HCT116 (cell line): ENCODE measurements around the gene DDHD1. TPM values are rescaled to one million over a fixed set of nuclear protein-coding genes. Genes with fewer than 3 reads are reported as not detected.

Experiments
- ATAC-seq: fragments of 200-7000 bp; cut with Tn5 transposase; 2 replicates; pipeline ENCODE4 v1.9.1; 2020; ENCODE audit warnings: mild to moderate bottlenecking, moderate library complexity
- BruUV-seq: library from RNA; stranded (reverse); fragments of 400-500 nt; replicated peaks from 2 replicates; lab custom pipeline; 2021; lab: Mats Ljungman, UMichigan
- CTCF ChIA-PET: fragments of 300-600 bp; sonication (Branson Sonifier 250); formaldehyde crosslinking; loops from one replicate; lab custom pipeline; 2021; ENCODE audit warnings: antibody characterized with exemption; lab: Charles Lee
- POLR2A ChIA-PET: fragments of 300-600, 350-600 bp; sonication (Branson Sonifier 250); formaldehyde crosslinking; loops from one replicate; lab custom pipeline; 2021; ENCODE audit warnings: antibody characterized with exemption; lab: Charles Lee
- RAD21 ChIA-PET, 2 experiments: fragments of 300-600 bp; sonication (Branson Sonifier 250); formaldehyde crosslinking; loops; one replicate each; lab custom pipeline; 2023; ENCODE audit warnings: low total read pairs in 2 of 2; ENCODE audit not compliant: uncharacterized antibody in 2 of 2, unreplicated experiment in 2 of 2, low non-redundant PET in 1 of 2; lab: Charles Lee
- DNase-seq: peaks from one replicate; pipeline ENCODE4 v3.0.0-alpha.2; 2010; ENCODE audit warnings: low read depth, low spot score
- H2AFZ ChIP-seq: fragments of 200-600 bp; shearing (Covaris generic), sonication (generic); 2 replicates; pipeline ENCODE4 v1.6.1; 2017; ENCODE audit warnings: low read depth, mixed run types, mixed read lengths, antibody characterized with exemption, low read length; ENCODE audit not compliant: poor library complexity, severe bottlenecking
- H3K27ac ChIP-seq: 2 replicates; pipeline ENCODE4 v1.5.1; 2012; ENCODE audit warnings: low read depth, low read length
- H3K27me3 ChIP-seq: fragments of 200-600 bp; sonication (generic); 2 replicates; pipeline ENCODE4 v1.6.1; 2016; ENCODE audit warnings: mixed run types, low read length, mixed read lengths; ENCODE audit not compliant: insufficient read depth
- H3K36me3 ChIP-seq, 2 experiments: fragments of 200-500 bp in 1 of 2; fragments of 200-600 bp in 1 of 2; sonication (Bioruptor generic) in 1 of 2; sonication (generic) in 1 of 2; 2 replicates each; pipeline versions ENCODE4 v1.5.1 to v1.6.1; 2014 to 2016; ENCODE audit warnings: low read length in 2 of 2, inconsistent platforms in 1 of 2, mixed read lengths in 1 of 2, mixed run types in 1 of 2; ENCODE audit not compliant: insufficient read depth in 2 of 2, control insufficient read depth in 1 of 2
- H3K4me1 ChIP-seq, 2 experiments: fragments of 200-600 bp in 1 of 2; sonication (generic) in 1 of 2; 2 replicates each; pipeline versions ENCODE4 v1.5.1 to v1.6.1; 2012 to 2017; ENCODE audit warnings: low read length in 2 of 2, inconsistent platforms in 1 of 2, mild to moderate bottlenecking in 1 of 2, mixed read lengths in 1 of 2, mixed run types in 1 of 2, moderate library complexity in 1 of 2; ENCODE audit not compliant: insufficient read depth in 2 of 2, control insufficient read depth in 1 of 2
- H3K4me2 ChIP-seq: fragments of 200-600 bp; sonication (generic); 2 replicates; pipeline ENCODE4 v1.6.1; 2017; ENCODE audit warnings: mixed run types, low read length, mixed read lengths
- H3K4me3 ChIP-seq, 2 experiments: fragments of 200-600 bp in 1 of 2; sonication (generic) in 1 of 2; replicated peaks in 1 of 2; 2 replicates each; pipeline ENCODE4 v1.5.1; 2011 to 2016; ENCODE audit warnings: low read length in 2 of 2, control low read depth in 1 of 2, low read depth in 1 of 2, mild to moderate bottlenecking in 1 of 2, mixed read lengths in 1 of 2, mixed run types in 1 of 2
- H3K79me2 ChIP-seq: fragments of 200-600 bp; sonication (generic); 2 replicates; pipeline ENCODE4 v1.6.1; 2017; ENCODE audit warnings: mild to moderate bottlenecking, mixed run types, low read length, moderate library complexity, mixed read lengths; ENCODE audit not compliant: insufficient read depth
- H3K9ac ChIP-seq: fragments of 200-600 bp; sonication (generic); 2 replicates; pipeline ENCODE4 v1.6.1; 2016; ENCODE audit warnings: low read length, mixed read lengths
- H3K9me2 ChIP-seq: fragments of 200-600 bp; sonication (generic), shearing (Covaris generic); 2 replicates; pipeline ENCODE4 v1.6.1; 2017; ENCODE audit warnings: mixed run types, mild to moderate bottlenecking, moderate library complexity; ENCODE audit not compliant: insufficient read depth
- H3K9me3 ChIP-seq, 2 experiments: fragments of 200-500 bp in 1 of 2; fragments of 200-600 bp in 1 of 2; sonication (Bioruptor generic) in 1 of 2; sonication (generic) in 1 of 2; 2 replicates each; pipeline ENCODE4 v1.6.1; 2014 to 2017; ENCODE audit warnings: low read length in 2 of 2, mixed read lengths in 2 of 2, inconsistent platforms in 1 of 2, low read depth in 1 of 2, mild to moderate bottlenecking in 1 of 2, mixed run types in 1 of 2, moderate library complexity in 1 of 2; ENCODE audit not compliant: control insufficient read depth in 1 of 2, insufficient read depth in 1 of 2
- H4K20me1 ChIP-seq: fragments of 200-600 bp; sonication (generic), shearing (Covaris generic); 2 replicates; pipeline ENCODE4 v1.6.1; 2017; ENCODE audit warnings: mixed run types, mild to moderate bottlenecking, moderate library complexity; ENCODE audit not compliant: insufficient read depth
- CBX3 ChIP-seq: IDR thresholded peaks from 2 replicates; pipeline ENCODE4 v1.6.1; 2012; ENCODE audit warnings: low read depth
- RAD21 ChIP-seq: IDR thresholded peaks from 2 replicates; pipeline ENCODE4 v1.6.1; 2012; ENCODE audit warnings: low read depth, mild to moderate bottlenecking
- REST ChIP-seq: IDR thresholded peaks from 2 replicates; pipeline ENCODE4 v1.6.1; 2012; ENCODE audit warnings: low read depth
- SP1 ChIP-seq: IDR thresholded peaks from 2 replicates; pipeline ENCODE4 v1.6.1; 2012; ENCODE audit warnings: low read depth
- intact Hi-C: fragments of 100-400 bp; cut with micrococcal nuclease; formaldehyde crosslinking; loops from 2 replicates; pipeline ENCODE4 v1.10.0; 2022
- total RNA-seq: library from RNA; stranded (reverse); gene quantifications from one replicate; pipeline ENCODE4 v1.2.1, GENCODE V29; 2021; ENCODE audit not compliant: unreplicated experiment

The DDHD1 gene
- total RNA-seq, 1 experiment from 2014 or later, result 26.9 TPM

- CTCF ChIA-PET, result no interaction called here
Measured at GRCh38 chr14:53140585-53140984, 12.5 kb downstream of the DDHD1 start.

More at GRCh38 chr14:53140585-53140984, 12.5 kb downstream of the DDHD1 start:
- ChIA-PET POLR2A (no interaction called here), RAD21 (no interaction called here)
- no peak overlapping the region for H3K4me3 ChIP-seq
- intact Hi-C loops, result no loop called here
- H3K27ac ChIP-seq, result no peak overlapping the region
- no peaks in the 10 kb centered on the region for H3K9me2 ChIP-seq
- H3K27me3 ChIP-seq, result no peaks in the 10 kb centered on the region
- ATAC-seq, result no peak
- H3K36me3 ChIP-seq, result peaks cover 0 to 16% of the 10 kb centered on the region in 2 experiments; a peak in 1 of 4 replicates
- H3K9me3 ChIP-seq, result peaks cover 12 to 23% of the 10 kb centered on the region in 2 experiments; a peak in 3 of 4 replicates
- no peak overlapping the region for H3K4me2 ChIP-seq
- no peak for DNase-seq
- H2AFZ ChIP-seq, result no peak overlapping the region
- TF ChIP-seq RAD21 (no peak), CBX3 (peak; percentile 57; the same call in 1 of the 2 replicates), REST (no peak), SP1 (no peak)
- 0 out of 2 replicates have a peak, but pooled peaks cover 5% of the 10 kb centered on the region for H4K20me1 ChIP-seq
- H3K79me2 ChIP-seq, result peaks cover 100% of the 10 kb centered on the region
- no peaks in the 10 kb centered on the region for H3K4me1 ChIP-seq
- H3K9ac ChIP-seq, result no peak overlapping the region
- BruUV-seq, result no TSS peak
